ENCODE data around the gene HTRA1.

Gene HTRA1

DNA sequence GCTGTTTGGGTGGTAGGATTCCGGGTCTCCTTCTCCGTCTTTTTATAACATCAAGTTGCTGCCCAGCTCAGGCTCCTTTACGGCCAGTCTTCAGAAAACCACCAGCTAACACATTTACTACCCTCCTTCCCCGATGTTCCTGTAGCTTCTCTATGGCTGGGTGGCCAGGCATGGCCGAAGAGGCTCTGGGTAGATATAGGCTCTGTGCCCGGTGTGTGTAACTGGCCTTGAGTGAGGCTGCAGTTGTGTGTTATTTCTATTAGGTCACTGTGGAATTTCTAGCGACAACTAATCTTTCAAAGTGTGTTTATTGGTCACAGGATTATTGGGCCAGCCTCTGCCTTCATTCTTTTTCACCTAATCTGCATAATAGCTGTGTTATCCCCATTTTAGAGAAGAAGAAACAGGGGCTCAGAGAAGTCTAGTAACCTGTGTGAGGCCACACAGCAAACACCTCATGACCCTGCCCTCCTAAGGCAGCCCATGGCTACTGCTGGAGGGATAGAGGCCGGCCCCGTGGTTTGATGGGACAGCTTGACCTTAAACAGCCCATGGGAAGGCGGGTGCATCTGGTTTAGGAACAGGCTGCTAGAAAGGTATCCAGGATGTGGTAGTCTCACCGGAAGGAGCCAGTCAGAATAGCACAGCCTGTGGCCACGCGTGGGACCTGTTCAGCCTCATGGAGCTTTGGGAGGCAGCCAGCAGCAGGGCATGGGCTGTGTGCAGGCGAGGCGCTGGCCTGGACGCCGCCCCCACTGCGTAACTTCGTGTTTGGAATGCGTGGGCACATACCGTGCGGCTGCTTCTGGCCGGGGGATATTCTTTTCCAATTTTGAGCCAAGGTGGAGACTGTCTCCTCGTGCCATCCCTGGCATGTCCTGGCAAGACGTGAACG lies 29.7 kb downstream of the HTRA1 start:
- intact Hi-C loops (cut with DNase I): no loop called here
- DNase-seq: peak in 4 of 10 donors; percentile 16 to 80 (median 47)

GRCh38 chr10:122492006-122492405 lies 30.7 kb downstream of the HTRA1 start:
- intact Hi-C loops (cut with DNase I): no loop called here
- DNase-seq: peak in 2 of 10 donors; percentile 15 to 33

GRCh38 chr10:122492999-122493481 lies 31.7 kb downstream of the HTRA1 start:
- intact Hi-C loops (cut with DNase I): no loop called here

GRCh38 chr10:122493761-122494160 lies 32.4 kb downstream of the HTRA1 start:
- intact Hi-C loops (cut with DNase I): no loop called here
- DNase-seq: peak in 3 of 10 donors; percentile 0 to 62 (median 43)

More at GRCh38 chr10:122492999-122493481, 31.7 kb downstream of the HTRA1 start:
- DNase-seq: peak in 3 of 10 donors; percentile 16 to 71 (median 70)

- DNase-seq: peak in 3 of 10 donors; percentile 14 to 82 (median 75)
- intact Hi-C loops (cut with DNase I): no loop called here
These were observed 32.9 kb downstream of the HTRA1 start for GRCh38 chr10:122494173-122494820.

DNA sequence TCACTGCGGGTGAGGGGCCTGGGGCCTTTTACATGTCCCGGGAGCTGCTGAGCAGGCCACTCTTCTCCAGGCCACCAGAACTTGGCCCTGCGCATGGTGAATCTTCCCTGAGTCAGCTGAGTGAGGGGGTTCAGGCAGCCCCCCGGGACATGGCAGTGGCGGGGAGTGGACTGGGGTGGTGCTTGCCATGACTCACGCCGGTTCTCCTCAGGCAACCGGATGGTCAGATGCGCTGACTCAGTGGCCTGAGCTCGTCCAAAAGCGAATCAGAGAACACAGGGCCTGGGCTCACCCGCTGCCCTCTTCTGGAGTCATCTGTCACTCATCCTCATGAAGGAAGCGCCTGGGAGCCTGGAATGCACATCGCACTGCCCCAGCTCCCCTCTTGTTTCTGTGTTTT lies 33.5 kb downstream of the HTRA1 start:
- intact Hi-C loops (cut with DNase I): loop anchor here (5.0 kb wide), 1 partner anchor 33 kb away; the partner anchor contains the start of gene HTRA1

DNA sequence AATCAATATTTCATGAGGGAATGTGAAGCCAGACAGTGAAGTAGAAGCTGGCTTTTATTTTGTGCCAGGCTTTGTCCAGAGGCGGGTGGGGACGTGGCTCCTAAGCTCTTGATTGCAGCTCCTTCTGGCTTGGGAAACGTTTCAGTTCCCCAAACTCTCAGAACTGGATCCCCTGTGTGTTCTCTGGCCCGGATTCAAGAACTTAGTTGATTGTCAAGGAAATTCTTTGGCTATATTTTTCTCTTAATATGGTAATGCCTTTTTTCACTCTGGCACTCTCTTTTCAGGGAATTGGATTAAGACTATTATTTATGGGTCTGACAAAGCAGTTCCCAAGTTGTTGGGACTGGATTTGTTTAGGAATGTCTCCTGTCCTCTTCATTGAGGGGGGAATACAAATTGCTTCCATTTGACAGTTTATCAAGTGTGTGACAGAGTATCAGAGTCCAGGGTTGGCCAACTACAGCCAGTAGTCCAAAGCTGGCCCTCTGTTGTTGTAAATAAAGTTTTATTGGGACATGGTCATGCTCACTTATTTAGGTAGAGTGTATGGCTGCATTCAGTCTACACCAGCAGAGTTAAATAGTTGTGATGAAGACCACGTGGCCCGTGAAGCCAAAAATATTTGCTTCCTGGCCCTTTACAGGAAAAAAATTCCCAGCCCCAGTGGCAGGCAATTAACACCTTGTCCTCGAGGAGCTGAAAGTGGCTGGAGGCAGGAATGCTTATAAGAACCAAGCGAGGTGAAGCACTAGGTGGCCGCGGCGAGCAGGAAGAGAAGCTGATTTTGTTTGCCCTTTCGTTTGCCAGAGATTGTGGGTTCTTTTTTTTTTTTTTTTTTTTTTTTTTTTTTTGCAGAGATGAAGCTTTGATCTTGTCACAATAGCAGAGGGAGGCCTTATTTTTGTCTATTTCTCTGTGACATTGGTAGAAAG lies 34.3 kb downstream of the HTRA1 start:
- intact Hi-C loops (cut with DNase I): loop anchor here (5.0 kb wide), 1 partner anchor 33 kb away; the partner anchor contains the start of gene HTRA1
- DNase-seq: peak in 2 of 10 donors; percentile 64 to 67

More for the DNA sequence above, 33.5 kb downstream of the HTRA1 start:
- peak in 3 of 10 donors; percentile 59 to 91 (median 90) for DNase-seq

DNA sequence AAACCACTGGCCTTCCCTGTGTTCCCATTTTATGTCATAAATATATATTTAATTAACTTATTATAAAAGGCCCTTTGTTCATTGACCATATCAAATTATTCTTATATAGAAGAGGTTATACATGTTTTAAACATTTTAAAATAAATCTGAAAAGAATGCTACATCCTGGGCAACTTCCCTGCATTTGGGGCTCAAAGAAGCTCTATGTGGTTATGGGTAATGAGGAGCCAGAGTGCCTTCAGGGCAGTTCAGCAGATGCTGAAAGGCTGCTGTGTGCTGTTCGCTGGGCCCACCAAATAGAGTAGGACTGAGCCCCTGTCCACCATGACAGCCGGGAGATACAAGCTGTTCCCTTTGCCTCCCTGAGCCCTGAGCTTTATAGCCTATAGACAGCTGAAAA lies 35.9 kb downstream of the HTRA1 start:
- peak in 2 of 10 donors; percentile 26 to 29 for DNase-seq

DNA sequence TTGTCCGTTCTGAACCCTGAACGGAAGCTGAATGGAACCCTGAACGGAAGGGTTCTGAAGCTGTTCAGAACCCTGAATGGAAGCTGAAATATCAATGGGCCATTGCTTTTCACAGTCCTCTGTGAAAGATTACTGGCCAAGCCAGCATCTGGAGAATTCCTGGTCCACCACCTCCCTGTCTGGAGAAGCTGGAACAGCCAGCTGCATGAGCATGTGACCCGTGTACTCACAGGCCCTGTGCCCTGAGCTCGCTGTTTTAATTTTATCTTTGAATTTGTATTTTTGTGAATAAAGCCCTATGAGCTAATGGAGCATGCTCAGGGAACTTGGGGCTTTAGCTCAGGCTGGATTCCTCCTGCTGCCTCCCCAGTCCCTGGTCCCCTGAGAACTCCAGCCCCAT lies 37.2 kb downstream of the HTRA1 start:
- peak in 4 of 10 donors; percentile 29 to 91 (median 68) for DNase-seq
- intact Hi-C loops (cut with DNase I): loop anchor here (5.0 kb wide), 1 partner anchor 36 kb away; the partner anchor contains the start of gene HTRA1

More for the DNA sequence above, 35.9 kb downstream of the HTRA1 start:
- intact Hi-C loops (cut with DNase I): loop anchor here (5.0 kb wide), 1 partner anchor 35 kb away; the partner anchor contains the start of gene HTRA1

- peak in 2 of 10 donors; percentile 61 to 75 for DNase-seq
- intact Hi-C loops (cut with DNase I): loop anchor here (5.0 kb wide), 1 partner anchor 37 kb away; the partner anchor contains the start of gene HTRA1
These were observed 37.7 kb downstream of the HTRA1 start for GRCh38 chr10:122499012-122499411.

GRCh38 chr10:122499491-122499941 lies 38.2 kb downstream of the HTRA1 start:
- intact Hi-C loops (cut with DNase I): loop anchor here (5.0 kb wide), 1 partner anchor 37 kb away; the partner anchor contains the start of gene HTRA1
- peak in 2 of 10 donors; percentile 82 to 83 for DNase-seq

GRCh38 chr10:122500194-122500593 lies 38.8 kb downstream of the HTRA1 start:
- DNase-seq: no peak
- intact Hi-C loops (cut with DNase I): no loop called here

- peak in 1 of 10 donors; percentile 66 for DNase-seq
- intact Hi-C loops (cut with DNase I): no loop called here
These were observed 39.4 kb downstream of the HTRA1 start for GRCh38 chr10:122500726-122501125.

DNA sequence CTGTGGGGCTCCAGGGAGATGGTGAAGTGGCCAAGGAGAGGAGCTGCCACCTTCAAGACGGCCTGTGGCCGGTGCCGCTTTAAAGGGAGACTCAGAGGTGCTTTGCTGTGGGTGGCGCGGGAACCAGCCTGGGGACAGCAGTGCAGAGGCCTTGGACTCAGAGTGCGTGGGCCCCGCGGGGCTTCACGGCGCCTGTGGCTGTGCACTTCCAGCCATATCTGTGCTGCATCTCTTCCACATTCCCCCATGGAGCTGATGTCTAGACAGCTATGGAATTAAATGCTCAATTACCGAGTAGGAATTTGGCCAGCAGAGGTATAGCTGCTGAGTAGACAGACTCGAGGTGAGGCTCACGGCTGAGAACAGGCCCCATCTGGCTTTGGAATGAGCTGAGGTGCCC lies 41.7 kb downstream of the HTRA1 start:
- intact Hi-C loops (cut with DNase I): no loop called here
- DNase-seq: peak in 1 of 10 donors; percentile 67

GRCh38 chr10:122503886-122504609 lies 42.7 kb downstream of the HTRA1 start:
- DNase-seq: peak in 1 of 10 donors; percentile 79
- intact Hi-C loops (cut with DNase I): no loop called here

- DNase-seq: peak; percentile 86 to 99 (median 92)
- intact Hi-C loops (cut with DNase I): no loop called here
These were observed 43.2 kb downstream of the HTRA1 start for GRCh38 chr10:122504610-122504950.

DNA sequence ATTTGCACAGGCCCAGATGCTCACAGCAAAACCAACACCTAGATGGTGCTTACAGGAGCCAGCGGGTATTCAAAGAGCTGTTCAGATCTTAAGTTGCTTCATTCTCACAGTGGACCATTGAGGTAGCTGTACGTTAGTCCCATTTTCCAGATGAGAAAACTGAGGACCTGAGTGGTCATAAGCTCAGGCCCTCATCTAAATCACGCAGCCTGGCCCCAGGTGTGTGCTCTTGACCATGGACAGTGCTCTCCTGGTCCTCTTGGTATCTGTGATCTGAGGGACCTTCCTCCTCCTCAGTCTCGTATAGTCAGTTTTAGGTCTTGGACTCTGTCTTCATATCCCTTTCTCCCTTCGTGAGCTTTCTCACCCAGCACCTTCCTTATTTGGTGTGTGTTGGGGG lies 43.7 kb downstream of the HTRA1 start:
- intact Hi-C loops (cut with DNase I): no loop called here
- no peak for DNase-seq

DNA sequence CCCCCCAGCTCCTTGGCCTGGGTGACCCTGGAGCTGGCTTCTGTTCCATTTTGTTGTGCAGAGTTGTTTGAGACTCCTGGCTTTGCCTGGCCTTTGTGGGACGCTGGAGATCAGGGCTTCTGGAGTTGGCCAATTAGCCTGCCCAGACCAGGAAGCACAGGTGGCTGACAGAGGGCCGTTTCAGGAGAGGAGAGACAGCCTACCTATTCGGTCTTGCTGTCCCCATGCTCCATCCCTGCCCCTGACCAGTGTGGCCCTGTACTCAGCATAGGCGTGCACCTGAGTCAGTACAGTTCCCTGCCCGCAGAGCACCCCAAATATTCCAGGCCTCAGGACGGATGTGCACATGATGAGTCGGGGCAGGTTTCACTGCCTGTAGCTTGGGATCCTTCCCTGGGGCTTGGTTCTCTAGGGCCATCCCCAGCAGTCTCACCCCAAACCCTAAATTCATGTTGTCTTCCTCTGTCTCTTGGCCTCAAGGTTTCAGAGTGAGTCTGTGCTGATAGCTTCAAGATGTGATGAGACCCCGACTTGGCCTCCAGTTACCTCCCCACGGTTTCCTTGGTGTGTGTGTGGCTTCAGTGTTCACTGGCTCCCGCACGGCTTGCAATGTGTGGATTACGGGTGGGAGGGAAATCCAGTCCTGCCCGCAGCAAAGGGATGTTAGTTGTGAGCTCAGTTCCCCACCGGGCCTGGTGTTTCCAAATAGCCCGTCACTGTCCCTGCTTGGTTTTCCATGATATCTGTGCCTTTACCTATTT lies 44.7 kb downstream of the HTRA1 start:
- no peak for DNase-seq
- intact Hi-C loops (cut with DNase I): no loop called here

All from posterior cingulate gyrus (tissue), 11 donors.